Fibroblast of skin of right quadriceps (primary cell): Measurements from ENCODE around the gene GPN2.
"Not testable (repeated sequence)": the region's sequence is repeated elsewhere in the genome, so short reads cannot be mapped to it uniquely, and the experiment has no call there.

Source experiments
- DNase-seq: peaks from one replicate; pipeline ENCODE4 v3.0.0-alpha.2; 2013

GPN2 gene

GRCh38 chr1:26900001-26900814 is 10.1 kb upstream of the GPN2 start, which contains the start of gene GPATCH3:
Gene GPATCH3, minus strand, starts transcription at chr1:26900467. Its CDS starts 25 bp downstream, at chr1:26900442.
- DNase-seq: peak; percentile 94

- no peak for DNase-seq
These were observed 7.3 kb upstream of the GPN2 start for GRCh38 chr1:26897351-26897750.

- DNase-seq: no peak
These were observed 4.2 kb upstream of the GPN2 start for GRCh38 chr1:26894263-26894662.

- no peak for DNase-seq
These were observed 349 bp upstream of the GPN2 start for GRCh38 chr1:26890467-26890796.

- DNase-seq: no peak
These were observed 1.9 kb downstream of the GPN2 start for GRCh38 chr1:26888231-26888630.

- peak; percentile 19 for DNase-seq
These were observed 3.0 kb downstream of the GPN2 start for GRCh38 chr1:26887125-26887524.

GRCh38 chr1:26882696-26883463 is 7.2 kb downstream of the GPN2 start:
- no peak for DNase-seq

GRCh38 chr1:26881611-26882010 is 8.5 kb downstream of the GPN2 start:
- not testable (repeated sequence) for DNase-seq

GRCh38 chr1:26879793-26880192 is 10.3 kb downstream of the GPN2 start:
- DNase-seq: no peak

- no peak for DNase-seq
These were observed 12.8 kb downstream of the GPN2 start for GRCh38 chr1:26877326-26877725.

GRCh38 chr1:26874896-26875295 is 15.2 kb downstream of the GPN2 start:
- no peak for DNase-seq

GRCh38 chr1:26873097-26873496 is 17.0 kb downstream of the GPN2 start:
- DNase-seq: not testable (repeated sequence)

GRCh38 chr1:26864610-26865480 is 25.2 kb downstream of the GPN2 start:
- DNase-seq: peak; percentile 98

- no peak for DNase-seq
These were observed 26.4 kb downstream of the GPN2 start for GRCh38 chr1:26863685-26864077.

- no peak for DNase-seq
These were observed 27.1 kb downstream of the GPN2 start, which contains the start of gene SFN for GRCh38 chr1:26862781-26863684. Gene SFN, plus strand, starts transcription at chr1:26863149. Its CDS starts 64 bp downstream, at chr1:26863213.

GRCh38 chr1:26861889-26862378 is 28.1 kb downstream of the GPN2 start:
- peak; percentile 38 for DNase-seq

- peak; percentile 42 for DNase-seq
These were observed 28.8 kb downstream of the GPN2 start for GRCh38 chr1:26861286-26861701.

GRCh38 chr1:26858891-26859640 is 31.0 kb downstream of the GPN2 start:
- DNase-seq: no peak

GRCh38 chr1:26858160-26858559 is 31.9 kb downstream of the GPN2 start:
- no peak for DNase-seq

GRCh38 chr1:26857473-26858060 is 32.5 kb downstream of the GPN2 start:
- no peak for DNase-seq
